NCI-H2081 treated with DMSO at 0.1 percent for 48 hours (cell line): ENCODE results near the gene PPFIA4.

Experiments used
- DNase-seq: peaks from one replicate; lab custom pipeline; 2025; lab: John Stamatoyannopoulos, UW

Gene PPFIA4

DNA sequence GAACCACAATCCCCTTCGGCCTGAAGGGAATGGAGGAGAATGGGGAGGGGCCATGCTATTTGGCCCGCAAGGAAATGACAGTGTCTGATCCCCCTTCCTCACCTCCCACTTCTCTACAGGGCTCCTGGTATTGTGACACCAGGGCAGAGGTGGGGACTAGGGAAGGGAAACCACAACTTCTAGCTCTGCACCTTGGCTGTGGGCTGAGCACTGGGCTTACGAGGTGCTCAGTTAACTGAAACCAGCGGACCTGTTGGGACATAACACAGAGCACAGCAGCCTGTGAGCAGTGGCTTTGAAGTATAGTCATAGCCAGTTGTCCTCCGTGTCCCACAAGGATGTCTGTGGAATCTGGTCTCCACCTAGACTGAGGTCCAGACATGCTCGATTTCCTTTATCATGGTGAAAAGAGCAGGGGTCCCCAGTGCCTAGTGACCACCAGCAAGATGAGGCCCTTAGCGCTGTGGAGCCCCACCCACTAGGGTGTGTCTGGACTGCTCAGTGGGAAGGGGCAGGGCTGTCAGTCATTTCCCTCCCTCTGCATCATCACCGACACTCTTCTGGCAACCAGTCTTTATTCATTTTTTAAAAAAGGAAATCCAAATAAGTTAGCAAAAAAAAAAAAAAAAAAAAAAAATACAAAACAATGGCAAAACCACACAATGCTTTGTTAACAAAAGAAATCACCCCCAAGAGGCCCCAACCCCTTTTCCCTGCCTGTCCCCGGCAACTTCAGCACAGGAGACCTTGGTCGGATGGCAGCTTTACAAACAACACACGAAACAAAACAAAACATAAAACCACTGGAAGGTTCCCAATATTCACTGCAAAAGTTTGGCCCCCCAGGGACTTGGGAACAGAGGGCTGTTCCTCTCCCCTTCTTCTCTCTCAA lies 56.5 kb downstream of the PPFIA4 start:
- DNase-seq = no peak

DNA sequence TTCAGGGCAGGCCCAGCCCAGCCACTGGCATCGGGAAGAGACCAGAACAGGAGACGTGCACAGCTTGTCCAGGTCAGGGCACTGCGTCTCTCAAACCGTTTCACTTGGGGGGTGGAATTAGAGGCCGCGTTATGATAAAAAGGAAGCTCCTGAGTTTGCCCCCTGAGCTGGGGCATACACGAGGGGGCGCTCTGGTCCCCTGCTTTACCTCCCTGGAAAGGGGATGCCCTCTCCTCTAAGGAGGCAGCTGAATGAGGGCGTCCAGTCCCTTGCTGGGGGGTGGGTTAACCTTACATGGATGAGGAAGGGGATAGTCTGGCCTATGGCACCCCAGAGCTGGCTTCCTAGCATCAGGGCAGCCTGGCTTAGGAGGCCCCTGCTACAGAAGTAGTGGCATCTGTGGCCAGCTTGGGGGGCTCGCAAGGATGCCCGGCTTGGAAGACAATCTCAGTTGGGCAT lies 57.2 kb downstream of the PPFIA4 start:
- DNase-seq = no peak

DNA sequence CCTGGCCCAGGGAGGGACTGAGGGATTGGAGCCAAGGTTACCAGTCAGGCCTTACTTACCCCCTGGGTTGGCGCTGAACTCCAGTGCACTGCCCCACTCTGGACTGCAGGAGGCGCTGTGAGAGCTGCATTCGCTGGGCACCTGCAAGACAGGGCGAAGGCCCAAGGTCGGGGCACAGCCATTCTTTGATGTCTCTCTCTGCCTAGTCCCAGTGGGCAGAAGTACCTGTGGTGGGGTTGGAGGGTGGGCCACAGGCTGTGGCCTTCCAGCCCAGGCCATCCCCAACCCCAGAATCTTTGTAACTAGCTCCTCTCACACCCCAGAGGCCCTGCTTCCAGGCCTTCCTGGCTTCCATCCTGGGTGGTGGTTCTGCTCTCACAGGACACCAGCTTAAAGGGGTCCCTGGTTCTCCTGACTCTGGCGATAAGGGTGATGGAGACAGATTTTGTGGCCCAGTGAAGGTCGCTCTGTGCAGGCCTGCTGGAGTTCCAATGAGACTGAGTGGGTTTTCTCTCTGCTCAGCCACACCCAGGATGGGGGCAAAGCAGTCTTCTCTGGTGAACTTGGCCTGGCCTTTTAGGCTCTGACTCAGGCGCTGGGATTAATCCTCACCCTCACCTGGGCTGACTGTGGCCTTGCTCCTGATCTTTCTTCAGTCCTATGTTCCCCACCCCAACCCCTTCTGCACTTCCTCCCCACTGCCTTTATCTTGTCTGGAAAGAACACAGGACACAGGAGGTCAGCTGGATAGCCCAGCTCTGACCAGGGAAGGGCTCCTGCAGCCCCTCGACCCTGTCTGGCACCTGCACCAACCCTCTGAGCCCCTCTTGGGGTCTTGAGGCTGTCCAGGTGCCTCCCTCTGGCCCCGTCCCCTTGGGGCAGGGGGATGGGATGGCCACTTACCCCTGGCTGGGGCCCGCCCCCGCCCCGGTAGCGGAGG lies 58.6 kb downstream of the PPFIA4 start:
- DNase-seq = no peak

DNA sequence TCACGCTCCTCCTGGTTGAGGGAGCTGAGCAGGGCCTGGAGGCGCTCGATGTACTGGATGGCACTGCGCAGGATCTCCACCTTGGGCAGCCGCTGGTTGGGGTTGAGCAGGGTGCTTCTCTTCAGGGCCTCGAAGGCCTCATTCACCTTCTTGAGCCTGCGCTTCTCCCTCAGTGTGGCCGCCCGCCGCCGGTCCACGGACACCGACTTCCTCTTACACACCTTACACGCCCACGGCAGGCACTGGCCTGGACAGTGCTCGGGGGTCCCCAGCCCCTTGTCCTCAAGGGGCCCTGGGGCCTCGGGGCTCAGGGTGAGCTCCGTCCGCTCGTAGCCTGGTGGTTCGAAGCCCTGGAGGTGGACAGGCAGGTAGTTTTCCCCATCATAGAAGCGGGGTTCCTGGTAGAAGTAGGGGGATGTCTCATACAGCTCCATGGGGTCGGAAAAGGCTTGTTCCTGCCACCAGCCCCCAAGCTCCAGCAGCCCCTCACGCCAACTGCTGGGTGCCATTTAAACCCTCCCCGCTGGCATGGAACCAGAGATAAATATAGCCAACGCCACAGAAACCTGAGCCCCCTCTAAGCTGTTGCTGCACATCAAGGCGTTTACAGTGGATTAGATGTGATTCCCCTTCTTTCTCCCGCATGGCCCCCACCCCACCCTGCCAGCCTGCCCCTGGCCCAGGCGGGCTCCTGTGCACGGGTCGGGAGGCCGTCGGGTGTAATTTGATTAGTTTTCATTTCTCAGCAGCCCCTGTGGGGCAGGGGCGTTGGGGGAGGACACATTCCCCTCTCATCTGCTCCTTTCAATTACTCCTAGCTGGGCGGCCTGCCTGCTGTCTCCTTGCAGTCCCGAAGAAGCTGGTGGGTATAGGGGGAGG lies 59.5 kb downstream of the PPFIA4 start, which contains the start of gene MYOG:
MYOG (minus strand) TSS at position 485 of the 879 bp plus-strand sequence; CDS start at position 434, 51 bp downstream.
- DNase-seq = no peak

GRCh38 chr1:203086992-203087763 lies 60.9 kb downstream of the PPFIA4 start:
- no peak for DNase-seq

DNA sequence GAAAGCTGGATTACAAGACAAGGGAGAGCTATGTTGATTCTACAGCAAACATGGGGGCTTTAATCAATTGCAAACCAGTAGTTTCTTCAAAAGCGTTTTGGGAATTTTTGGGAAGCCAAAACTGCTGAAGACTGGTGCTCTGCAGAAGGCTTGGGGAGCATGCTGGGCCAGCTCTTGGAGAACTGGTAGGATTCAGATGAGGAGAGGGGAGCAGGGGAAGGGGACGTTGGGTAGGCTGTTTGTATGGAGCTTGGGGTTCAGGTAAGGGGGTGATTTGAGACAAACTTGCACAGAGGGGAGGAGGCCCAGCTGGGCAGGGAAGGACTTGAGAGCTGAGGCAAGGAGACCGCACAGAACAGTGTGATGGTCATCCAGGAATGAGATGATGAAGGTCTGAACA lies 62.1 kb downstream of the PPFIA4 start:
- DNase-seq = no peak

DNA sequence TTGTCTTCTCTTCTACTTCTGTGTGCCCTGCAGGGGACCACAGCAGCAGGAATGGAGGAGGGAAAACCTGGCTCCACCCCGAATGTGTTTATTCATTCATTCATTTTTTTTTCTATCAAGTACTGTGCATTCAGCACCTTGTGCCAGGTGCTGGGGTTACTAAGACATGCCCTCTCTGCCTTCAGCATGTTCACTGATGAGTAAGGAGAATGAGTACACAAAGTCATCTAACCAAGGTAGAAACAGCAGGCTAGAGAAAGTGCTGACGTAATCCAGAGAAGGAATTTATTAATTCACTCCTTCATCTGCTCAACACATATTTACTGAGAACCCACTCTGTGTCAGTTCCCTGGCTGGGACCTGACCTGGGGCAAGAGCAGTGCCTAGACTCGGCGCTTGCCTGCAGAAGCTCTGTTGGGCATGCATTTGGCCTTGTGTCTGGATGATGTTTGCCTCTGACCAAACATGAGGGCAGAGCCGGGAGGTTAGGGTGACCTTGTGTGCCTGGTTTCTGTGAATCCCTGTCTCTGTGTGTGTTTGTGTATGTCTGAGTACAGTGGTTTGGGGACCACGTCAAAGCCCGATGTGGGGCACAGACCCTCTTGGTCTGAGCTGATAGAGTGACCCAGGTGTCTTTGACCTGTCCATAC lies 62.8 kb downstream of the PPFIA4 start:
- DNase-seq = no peak

GRCh38 chr1:203089651-203090045 lies 63.4 kb downstream of the PPFIA4 start:
- no peak for DNase-seq

- no peak for DNase-seq
These were observed 64.3 kb downstream of the PPFIA4 start for GRCh38 chr1:203090421-203091198.

DNA sequence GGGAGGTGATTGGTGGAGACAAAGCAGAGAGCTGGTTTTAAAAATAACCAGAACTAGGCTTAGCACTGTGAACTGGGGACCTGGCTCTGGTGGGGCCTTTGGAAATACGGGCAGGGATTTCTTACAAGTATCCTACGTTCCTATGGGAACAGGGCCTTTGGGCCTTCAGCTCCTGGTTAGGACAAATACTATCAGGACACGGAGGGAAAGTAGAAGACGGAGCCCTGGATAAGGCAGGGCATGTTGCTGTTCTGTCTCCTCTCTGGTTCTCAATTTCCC lies 64.8 kb downstream of the PPFIA4 start:
- DNase-seq = no peak

GRCh38 chr1:203091761-203092330 lies 65.6 kb downstream of the PPFIA4 start:
- no peak for DNase-seq

- no peak for DNase-seq
These were observed 67.6 kb downstream of the PPFIA4 start for GRCh38 chr1:203093754-203094410.

GRCh38 chr1:203095061-203095690 lies 68.9 kb downstream of the PPFIA4 start:
- no peak for DNase-seq

DNA sequence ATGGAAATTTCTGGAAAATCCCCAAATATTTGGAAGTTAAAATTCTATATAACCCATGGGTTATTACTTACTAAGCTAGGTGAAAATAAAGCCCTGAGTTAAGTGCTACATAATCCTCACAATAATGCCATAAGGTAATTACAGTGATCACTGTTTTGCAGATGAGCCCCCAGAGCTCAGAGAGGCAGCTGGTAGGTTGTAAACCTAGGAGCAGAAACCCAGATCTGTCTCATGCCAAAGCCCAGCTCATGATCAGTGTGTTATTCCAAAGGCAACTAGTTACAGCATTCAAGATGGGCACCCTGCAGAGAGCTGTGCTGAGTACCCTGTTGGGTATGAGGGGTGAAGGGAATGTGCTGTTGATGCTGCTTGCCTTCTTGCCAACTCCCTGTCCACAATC lies 70.3 kb downstream of the PPFIA4 start:
- DNase-seq = no peak

DNA sequence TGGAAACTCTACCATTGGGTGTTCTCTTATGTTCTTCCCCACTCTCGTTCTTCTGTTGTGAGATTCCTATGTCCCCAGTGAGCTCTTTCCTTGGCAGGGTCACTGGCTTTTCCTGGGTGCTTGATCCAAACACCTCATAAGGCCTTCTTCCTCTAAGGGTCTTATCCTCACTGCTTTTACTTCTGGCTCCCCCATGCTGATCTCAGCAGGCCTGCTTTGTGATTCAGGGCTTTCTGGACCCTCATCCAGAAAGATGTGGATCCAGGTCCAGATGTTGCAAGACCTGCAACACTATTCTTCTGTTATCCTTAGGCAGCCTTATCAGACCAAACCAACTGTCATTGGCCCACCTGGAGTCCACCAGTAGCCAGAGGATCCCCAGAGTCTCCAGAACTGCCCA lies 70.7 kb downstream of the PPFIA4 start:
- no peak for DNase-seq

GRCh38 chr1:203098445-203098844 lies 72.2 kb downstream of the PPFIA4 start:
- no peak for DNase-seq

DNA sequence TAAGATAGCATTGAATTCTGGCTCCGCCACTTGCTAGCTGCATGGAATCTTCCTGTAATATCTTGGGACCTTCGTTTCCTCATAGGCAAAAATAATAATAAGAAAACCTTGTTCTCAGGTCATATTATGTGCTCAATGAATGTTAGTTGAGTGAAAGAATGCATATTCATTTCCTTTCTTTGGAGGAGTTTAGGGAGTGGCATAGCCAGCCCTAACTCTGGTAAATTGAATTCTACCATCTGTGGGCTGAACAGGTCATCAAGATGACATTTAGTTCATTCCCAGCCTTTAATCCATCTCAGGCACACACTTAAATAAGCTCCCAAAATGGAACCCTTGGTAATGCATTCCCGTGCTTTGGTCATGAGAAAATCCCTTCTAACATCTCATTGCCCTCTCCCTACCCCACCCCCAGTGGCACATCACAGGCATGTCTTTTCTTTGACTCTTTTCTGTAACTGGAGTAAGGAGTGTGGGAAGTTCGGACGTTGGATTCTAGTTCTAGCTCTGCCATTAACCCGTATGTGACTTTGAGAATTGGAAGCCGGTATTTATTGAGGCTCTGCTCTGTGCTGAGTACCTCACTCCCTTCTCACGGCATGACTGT lies 72.7 kb downstream of the PPFIA4 start:
- no peak for DNase-seq
